ENCODE data around the gene ZFP91. TPM values are rescaled to one million over a fixed set of nuclear protein-coding genes. Genes with fewer than 3 reads are reported as not detected.

Gene ZFP91
- total and polyA plus RNA-seq, 4 donors = 49.8 to 63.4 (median 55.3) TPM

DNA sequence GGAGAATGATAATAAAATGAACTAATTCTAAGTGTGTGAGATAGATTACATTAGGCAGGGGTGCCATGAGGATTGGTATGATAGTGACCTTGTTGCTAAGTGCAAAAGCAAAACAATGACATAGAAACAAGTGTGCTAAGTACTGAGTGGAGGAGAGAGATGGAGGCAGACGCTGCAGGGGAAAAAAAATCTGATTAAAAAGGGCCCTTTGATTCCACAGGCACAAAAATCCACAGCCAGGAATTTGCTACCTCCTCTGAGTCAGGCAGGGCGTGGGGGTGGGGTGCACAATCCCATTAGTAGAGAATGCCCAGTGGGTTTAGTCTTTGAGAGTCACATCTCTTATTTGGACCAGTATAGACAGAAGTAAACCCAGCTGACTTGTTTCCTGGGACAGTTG lies 43.5 kb downstream of the ZFP91 start, which contains the start of gene CNTF:
CNTF (plus strand) TSS at position 322 of the 400 bp plus-strand sequence. CDS start 88 bp downstream, outside the sequence.
- H3K27me3 ChIP-seq (ENCODE audit: control insufficient read depth, insufficient read depth, low read length) = no peaks in the 10 kb centered on the region
- peaks cover 27% of the 10 kb centered on the region for H3K36me3 ChIP-seq (ENCODE audit: control insufficient read depth, insufficient read depth, low read length)
- no peaks in the 10 kb centered on the region for H3K4me1 ChIP-seq (ENCODE audit: control insufficient read depth, insufficient read depth, low read length)
- WGBS (ENCODE audit: insufficient coverage) = 100% methylated on average over 1 of the region's 2 CpGs
- H3K27ac ChIP-seq (ENCODE audit: low read depth, low read length) = no peak within 1 kb of the TSS
- no peaks in the 10 kb centered on the region for H3K9me3 ChIP-seq (ENCODE audit: control insufficient read depth, insufficient read depth, low read length)
- no peak within 1 kb of the TSS for H3K4me3 ChIP-seq (ENCODE audit: low read depth, low read length)
- no peak for DNase-seq (ENCODE audit: low read depth in 4 of 6, low spot score in 6 of 6)

DNA sequence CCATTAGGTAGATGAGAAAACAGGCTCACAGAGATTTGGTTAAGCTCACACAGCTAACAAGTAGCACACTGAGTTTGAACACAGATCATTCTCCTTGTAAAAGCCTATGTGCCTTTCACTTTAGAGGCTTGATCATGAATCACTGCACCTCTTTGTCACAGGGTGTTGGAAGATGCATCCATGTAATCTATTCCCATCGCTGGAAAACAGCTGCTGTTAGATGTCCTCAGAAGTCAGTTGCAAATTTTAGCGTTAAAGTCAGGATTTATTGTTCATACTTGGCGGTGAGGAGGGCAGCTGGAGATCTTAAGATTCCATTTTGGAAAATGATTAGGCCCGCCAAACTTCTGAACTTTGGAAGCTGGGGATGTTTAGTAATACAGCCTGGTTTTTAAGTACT lies 46.2 kb downstream of the ZFP91 start:
- peaks cover 18% of the 10 kb centered on the region for H3K36me3 ChIP-seq (ENCODE audit: control insufficient read depth, insufficient read depth, low read length)
- H3K4me1 ChIP-seq (ENCODE audit: control insufficient read depth, insufficient read depth, low read length) = no peaks in the 10 kb centered on the region
- no peaks in the 10 kb centered on the region for H3K27me3 ChIP-seq (ENCODE audit: control insufficient read depth, insufficient read depth, low read length)
- no peaks in the 10 kb centered on the region for H3K9me3 ChIP-seq (ENCODE audit: control insufficient read depth, insufficient read depth, low read length)
- H3K27ac ChIP-seq (ENCODE audit: low read depth, low read length) = no peak overlapping the region
- 100% methylated on average over 1 of the region's 4 CpGs for WGBS (ENCODE audit: insufficient coverage)
- DNase-seq (ENCODE audit: low read depth in 4 of 6, low spot score in 6 of 6) = no peak
- H3K4me3 ChIP-seq (ENCODE audit: low read depth, low read length) = no peak overlapping the region

DNA sequence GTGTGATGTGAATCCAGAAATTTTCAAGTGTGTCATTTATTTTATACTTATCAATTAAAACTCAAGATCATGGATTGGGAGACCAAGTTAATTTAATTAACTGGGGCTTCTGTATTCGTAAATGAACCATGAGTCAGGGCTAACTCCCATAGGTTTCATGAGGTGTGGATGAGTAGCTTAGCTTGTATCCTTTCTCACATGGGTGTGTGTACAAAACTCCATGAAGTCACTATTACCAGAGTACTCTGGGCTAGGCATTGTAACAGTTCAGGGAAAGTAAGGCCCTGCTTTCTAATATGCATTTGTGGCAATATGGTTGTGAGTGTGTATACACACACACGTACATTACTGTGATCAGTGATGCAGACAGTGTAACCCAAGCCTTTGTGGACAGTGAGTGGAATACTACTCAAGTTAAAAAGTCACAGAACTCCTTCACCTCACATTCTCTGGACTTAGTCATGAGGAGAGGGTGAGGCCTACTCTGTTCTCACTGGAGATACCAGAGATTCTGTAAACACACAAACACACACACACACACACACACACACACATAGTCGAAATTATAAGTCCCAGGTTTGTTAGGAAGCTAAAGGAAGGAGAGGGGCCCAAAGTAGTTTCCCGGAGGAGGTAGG lies 47.1 kb downstream of the ZFP91 start:
- H3K4me3 ChIP-seq (ENCODE audit: low read depth, low read length) = no peak overlapping the region

DNA sequence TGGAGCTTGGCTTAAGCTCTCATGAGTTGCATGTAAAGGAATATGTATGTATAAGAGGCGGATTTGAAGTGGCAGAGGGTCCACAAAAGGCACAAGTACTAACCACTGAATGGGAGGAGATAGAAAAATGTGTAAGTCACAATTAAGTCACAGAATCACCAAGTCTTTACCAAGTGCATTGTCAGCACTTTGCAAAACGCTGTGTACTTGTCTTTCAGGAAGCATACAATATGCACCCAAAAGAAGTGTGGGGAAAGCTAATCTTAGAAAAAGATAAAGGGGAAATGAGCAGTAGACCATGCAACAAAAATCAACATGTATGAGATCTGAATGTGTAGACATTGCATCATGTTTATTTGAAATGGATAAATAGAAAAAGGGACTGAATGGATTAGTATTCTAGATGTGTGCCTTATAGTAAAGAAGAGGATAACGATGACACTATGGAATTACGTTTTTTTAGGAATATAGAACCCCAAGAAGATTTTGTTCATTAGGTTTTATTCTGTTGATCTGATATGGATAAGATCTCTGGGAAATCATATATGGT lies 48.1 kb downstream of the ZFP91 start:
- H3K27me3 ChIP-seq (ENCODE audit: control insufficient read depth, insufficient read depth, low read length) = no peaks in the 10 kb centered on the region
- no peak overlapping the region for H3K27ac ChIP-seq (ENCODE audit: low read depth, low read length)
- H3K36me3 ChIP-seq (ENCODE audit: control insufficient read depth, insufficient read depth, low read length) = peaks cover 18% of the 10 kb centered on the region
- H3K4me1 ChIP-seq (ENCODE audit: control insufficient read depth, insufficient read depth, low read length) = no peaks in the 10 kb centered on the region
- 86% methylated on average over 1 of the region's 4 CpGs for WGBS (ENCODE audit: insufficient coverage)
- no peak for DNase-seq (ENCODE audit: low read depth in 4 of 6, low spot score in 6 of 6)
- H3K4me3 ChIP-seq (ENCODE audit: low read depth, low read length) = no peak overlapping the region
- H3K9me3 ChIP-seq (ENCODE audit: control insufficient read depth, insufficient read depth, low read length) = no peaks in the 10 kb centered on the region

More for the DNA sequence above, 47.1 kb downstream of the ZFP91 start:
- H3K4me1 ChIP-seq (ENCODE audit: control insufficient read depth, insufficient read depth, low read length) = no peaks in the 10 kb centered on the region
- no peaks in the 10 kb centered on the region for H3K9me3 ChIP-seq (ENCODE audit: control insufficient read depth, insufficient read depth, low read length)
- H3K27me3 ChIP-seq (ENCODE audit: control insufficient read depth, insufficient read depth, low read length) = no peaks in the 10 kb centered on the region
- no peak for DNase-seq (ENCODE audit: low read depth in 4 of 6, low spot score in 6 of 6)
- WGBS (ENCODE audit: insufficient coverage) = no CpG with 5 or more reads among the region's 4 CpGs
- no peak overlapping the region for H3K27ac ChIP-seq (ENCODE audit: low read depth, low read length)
- H3K36me3 ChIP-seq (ENCODE audit: control insufficient read depth, insufficient read depth, low read length) = peaks cover 18% of the 10 kb centered on the region

DNA sequence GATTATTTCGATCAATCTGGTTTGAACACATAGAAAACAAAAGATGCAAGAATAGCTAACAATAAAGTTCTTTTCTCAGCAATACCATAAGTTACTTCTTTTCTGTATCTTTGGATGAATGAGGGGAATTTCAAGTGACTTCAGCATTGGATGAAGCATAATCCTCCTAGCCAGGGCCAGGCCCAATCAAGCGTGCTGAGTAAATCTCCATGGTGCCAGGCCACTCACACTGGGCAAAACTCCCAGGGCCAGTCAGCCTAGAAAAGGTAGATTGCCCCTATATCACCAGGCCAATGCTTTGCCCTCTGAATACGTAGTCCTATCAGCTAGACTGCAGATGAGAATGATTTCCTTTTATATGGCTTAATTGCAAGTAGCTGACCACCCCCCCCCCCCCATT lies 49.6 kb downstream of the ZFP91 start:
- Histone ChIP-seq H3K27ac (ENCODE audit: low read depth, low read length) (no peak overlapping the region), H3K9me3 (ENCODE audit: control insufficient read depth, insufficient read depth, low read length) (no peaks in the 10 kb centered on the region), H3K27me3 (ENCODE audit: control insufficient read depth, insufficient read depth, low read length) (no peaks in the 10 kb centered on the region), H3K4me3 (ENCODE audit: low read depth, low read length) (no peak overlapping the region), H3K4me1 (ENCODE audit: control insufficient read depth, insufficient read depth, low read length) (no peaks in the 10 kb centered on the region), H3K36me3 (ENCODE audit: control insufficient read depth, insufficient read depth, low read length) (peaks cover 13% of the 10 kb centered on the region)
- DNase-seq (ENCODE audit: low read depth in 4 of 6, low spot score in 6 of 6) = peak in 3 of 6 donors; percentile 7 to 57 (median 18)
- no CpG with 5 or more reads among the region's 3 CpGs for WGBS (ENCODE audit: insufficient coverage)

DNA sequence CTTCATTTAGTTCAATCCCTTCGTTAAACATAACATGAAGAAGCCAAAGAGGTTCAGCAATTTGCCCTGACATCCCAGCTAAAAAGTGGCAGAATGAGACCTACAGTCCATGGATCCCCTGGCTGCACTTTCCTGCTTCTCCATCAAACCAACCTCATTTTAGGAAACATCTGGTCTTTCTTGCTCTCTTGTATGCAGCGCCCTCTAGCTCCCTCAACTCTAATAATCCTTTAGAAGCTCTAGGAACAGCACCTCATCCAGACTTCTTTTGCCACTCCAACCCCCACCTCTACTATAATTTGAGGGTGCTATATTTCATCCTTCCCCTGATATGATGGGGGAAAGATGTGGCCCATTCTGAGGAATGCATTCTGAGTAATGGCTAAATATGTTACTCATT lies 51.0 kb downstream of the ZFP91 start:
- no peaks in the 10 kb centered on the region for H3K27me3 ChIP-seq (ENCODE audit: control insufficient read depth, insufficient read depth, low read length)
- no peaks in the 10 kb centered on the region for H3K9me3 ChIP-seq (ENCODE audit: control insufficient read depth, insufficient read depth, low read length)
- H3K27ac ChIP-seq (ENCODE audit: low read depth, low read length) = no peak overlapping the region
- peaks cover 3% of the 10 kb centered on the region for H3K36me3 ChIP-seq (ENCODE audit: control insufficient read depth, insufficient read depth, low read length)
- no peaks in the 10 kb centered on the region for H3K4me1 ChIP-seq (ENCODE audit: control insufficient read depth, insufficient read depth, low read length)
- WGBS (ENCODE audit: insufficient coverage) = 30% methylated on average over 2 of the region's 2 CpGs
- no peak overlapping the region for H3K4me3 ChIP-seq (ENCODE audit: low read depth, low read length)
- peak in 1 of 6 donors; percentile 26 for DNase-seq (ENCODE audit: low read depth in 4 of 6, low spot score in 6 of 6)

DNA sequence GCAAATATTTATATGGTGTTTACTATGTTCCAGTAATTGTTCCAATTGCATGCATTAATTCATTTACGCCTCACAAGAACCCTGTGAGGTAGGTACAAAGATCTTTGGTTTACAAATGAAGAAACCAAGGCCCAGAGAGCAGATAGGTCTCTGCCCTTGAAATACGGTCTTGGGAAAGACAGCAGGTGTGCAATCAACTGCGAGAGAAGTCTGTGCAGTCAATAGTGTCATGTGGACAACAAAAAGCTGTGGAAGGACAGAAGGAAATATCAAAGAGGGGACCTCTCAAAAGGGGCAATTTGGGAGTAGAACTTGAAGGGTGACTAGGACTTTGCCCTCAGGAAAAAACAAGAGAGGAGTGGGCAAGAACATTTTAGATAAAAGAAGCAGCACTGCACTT lies 52.5 kb downstream of the ZFP91 start:
- Histone ChIP-seq H3K27me3 (ENCODE audit: control insufficient read depth, insufficient read depth, low read length) (no peaks in the 10 kb centered on the region), H3K4me3 (ENCODE audit: low read depth, low read length) (no peak overlapping the region), H3K27ac (ENCODE audit: low read depth, low read length) (no peak overlapping the region), H3K9me3 (ENCODE audit: control insufficient read depth, insufficient read depth, low read length) (no peaks in the 10 kb centered on the region), H3K36me3 (ENCODE audit: control insufficient read depth, insufficient read depth, low read length) (no peaks in the 10 kb centered on the region), H3K4me1 (ENCODE audit: control insufficient read depth, insufficient read depth, low read length) (no peaks in the 10 kb centered on the region)
- no peak for DNase-seq (ENCODE audit: low read depth in 4 of 6, low spot score in 6 of 6)
- WGBS (ENCODE audit: insufficient coverage) = 65% methylated on average over 2 of the region's 3 CpGs

DNA sequence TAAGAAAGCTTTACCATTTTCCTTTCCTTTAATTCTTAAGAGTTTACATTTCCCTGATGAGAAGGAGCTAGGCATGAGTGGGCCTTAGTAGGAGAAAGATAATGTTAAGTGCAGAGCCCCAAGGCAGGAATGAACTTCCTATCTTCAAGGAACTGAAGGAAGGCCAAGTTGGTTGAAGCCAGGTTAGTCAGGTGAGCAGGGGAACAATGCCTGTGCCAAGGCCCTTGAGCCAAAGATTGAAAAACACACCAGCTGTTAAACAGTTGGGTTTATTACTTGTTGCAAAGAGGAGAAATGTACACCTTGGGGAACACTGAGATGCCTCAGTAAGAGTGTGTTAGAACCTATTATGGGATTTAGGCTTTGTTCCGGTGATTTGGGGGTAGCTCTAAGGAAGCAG lies 53.6 kb downstream of the ZFP91 start:
- Histone ChIP-seq H3K4me3 (ENCODE audit: low read depth, low read length) (no peak overlapping the region), H3K36me3 (ENCODE audit: control insufficient read depth, insufficient read depth, low read length) (no peaks in the 10 kb centered on the region), H3K27me3 (ENCODE audit: control insufficient read depth, insufficient read depth, low read length) (no peaks in the 10 kb centered on the region), H3K4me1 (ENCODE audit: control insufficient read depth, insufficient read depth, low read length) (no peaks in the 10 kb centered on the region), H3K9me3 (ENCODE audit: control insufficient read depth, insufficient read depth, low read length) (no peaks in the 10 kb centered on the region), H3K27ac (ENCODE audit: low read depth, low read length) (no peak overlapping the region)
- 91% methylated on average over 1 of the region's 1 CpG for WGBS (ENCODE audit: insufficient coverage)
- no peak for DNase-seq (ENCODE audit: low read depth in 4 of 6, low spot score in 6 of 6)

DNA sequence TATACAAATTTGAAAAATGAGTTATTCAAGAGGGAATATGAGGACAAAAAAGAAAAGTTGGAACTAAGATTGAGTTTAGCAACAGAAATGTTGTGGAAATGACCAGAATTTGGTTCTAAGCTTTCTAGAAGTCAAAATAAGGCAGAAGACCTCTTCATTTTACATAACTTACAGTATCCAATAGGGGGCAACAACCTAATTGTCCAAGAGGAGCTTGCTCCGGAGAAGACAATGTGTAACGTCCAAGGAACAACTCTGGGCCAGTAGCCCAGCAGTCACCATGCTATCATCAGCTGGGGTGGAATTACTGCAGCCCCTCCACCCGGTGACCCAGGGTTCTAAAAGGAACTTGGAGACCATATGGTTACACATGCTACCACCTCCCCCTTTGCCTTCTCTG lies 57.7 kb downstream of the ZFP91 start:
- Histone ChIP-seq H3K4me3 (ENCODE audit: low read depth, low read length) (no peak overlapping the region), H3K36me3 (ENCODE audit: control insufficient read depth, insufficient read depth, low read length) (no peaks in the 10 kb centered on the region), H3K27me3 (ENCODE audit: control insufficient read depth, insufficient read depth, low read length) (no peaks in the 10 kb centered on the region), H3K4me1 (ENCODE audit: control insufficient read depth, insufficient read depth, low read length) (peaks cover 6% of the 10 kb centered on the region), H3K27ac (ENCODE audit: low read depth, low read length) (no peak overlapping the region), H3K9me3 (ENCODE audit: control insufficient read depth, insufficient read depth, low read length) (no peaks in the 10 kb centered on the region)
- DNase-seq (ENCODE audit: low read depth in 4 of 6, low spot score in 6 of 6) = no peak
- 78% methylated on average over 3 of the region's 3 CpGs for WGBS (ENCODE audit: insufficient coverage)

DNA sequence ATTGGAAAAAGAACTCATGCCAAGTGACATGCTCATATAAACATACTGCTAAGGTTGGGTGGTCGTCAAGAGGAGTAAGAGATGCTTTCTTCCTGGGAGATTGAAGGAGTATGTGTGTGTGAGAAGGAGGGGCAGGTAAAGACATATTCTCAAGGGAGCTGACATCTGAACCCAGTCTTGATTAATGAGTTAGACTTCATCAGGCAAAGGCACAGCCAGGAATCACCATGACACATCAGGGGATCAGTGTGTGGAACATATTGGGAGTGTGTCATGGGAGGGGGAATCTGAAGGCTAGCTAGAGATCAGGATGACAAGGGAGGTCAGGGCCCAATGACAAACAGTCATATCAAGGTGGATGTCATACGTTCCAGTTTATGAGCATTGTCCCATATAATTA lies 58.5 kb downstream of the ZFP91 start:
- Histone ChIP-seq H3K27ac (ENCODE audit: low read depth, low read length) (no peak overlapping the region), H3K4me3 (ENCODE audit: low read depth, low read length) (no peak overlapping the region), H3K9me3 (ENCODE audit: control insufficient read depth, insufficient read depth, low read length) (no peaks in the 10 kb centered on the region), H3K36me3 (ENCODE audit: control insufficient read depth, insufficient read depth, low read length) (no peaks in the 10 kb centered on the region), H3K27me3 (ENCODE audit: control insufficient read depth, insufficient read depth, low read length) (no peaks in the 10 kb centered on the region), H3K4me1 (ENCODE audit: control insufficient read depth, insufficient read depth, low read length) (peaks cover 6% of the 10 kb centered on the region)
- DNase-seq (ENCODE audit: low read depth in 4 of 6, low spot score in 6 of 6) = no peak
- 80% methylated on average over 1 of the region's 2 CpGs for WGBS (ENCODE audit: insufficient coverage)
